PC-9 (cell line): ENCODE measurements around the gene CDK2. TPM values are rescaled to one million over a fixed set of nuclear protein-coding genes. Genes with fewer than 3 reads are reported as not detected.

Experiments
- BruUV-seq: library from RNA; stranded (reverse); fragments of 400-500 nt; replicated peaks from 2 replicates; lab custom pipeline; 2021; lab: Mats Ljungman, UMichigan
- CTCF ChIA-PET: fragments of 300-600 bp; sonication (Branson Sonifier 250); formaldehyde crosslinking; loops from one replicate; lab custom pipeline; 2022; ENCODE audit warnings: antibody characterized with exemption; lab: Charles Lee
- POLR2A ChIA-PET: fragments of 300-600 bp; sonication (Branson Sonifier 250); formaldehyde crosslinking; loops from one replicate; lab custom pipeline; 2022; ENCODE audit warnings: antibody characterized with exemption; ENCODE audit not compliant: unreplicated experiment; lab: Charles Lee
- DNase-seq, 2 experiments: peaks; one replicate each; pipeline versions ENCODE4 v3.0.0 to v3.0.0-alpha.2; 2015 to 2022; ENCODE audit warnings: mixed read lengths in 1 of 2
- H2AFZ ChIP-seq: fragments of 200-600 bp; sonication (generic); 2 replicates; pipeline ENCODE4 v1.8.1; 2017; ENCODE audit warnings: antibody characterized with exemption
- H3F3A ChIP-seq: fragments of 200-600 bp; sonication (generic); 2 replicates; pipeline ENCODE4 v1.8.1; 2017; ENCODE audit warnings: antibody characterized with exemption, mild to moderate bottlenecking, low read depth; ENCODE audit not compliant: insufficient read depth
- H3K27ac ChIP-seq: fragments of 200-600 bp; sonication (generic); 2 replicates; pipeline ENCODE4 v1.6.1; 2016; ENCODE audit warnings: mixed run types
- H3K27me3 ChIP-seq: fragments of 200-600 bp; sonication (generic); 2 replicates; pipeline ENCODE4 v1.6.1; 2016; ENCODE audit warnings: low read depth, mixed run types; ENCODE audit not compliant: insufficient read depth
- H3K36me3 ChIP-seq: fragments of 200-600 bp; sonication (generic); 2 replicates; pipeline ENCODE4 v1.6.1; 2016; ENCODE audit warnings: low read depth, mixed run types
- H3K4me1 ChIP-seq: fragments of 200-600 bp; sonication (generic); replicated peaks from 2 replicates; pipeline ENCODE4 v1.6.1; 2016; ENCODE audit warnings: mixed run types; ENCODE audit not compliant: insufficient read depth
- H3K4me2 ChIP-seq: fragments of 200-600 bp; sonication (generic); 2 replicates; pipeline ENCODE4 v1.6.1; 2017; ENCODE audit warnings: mixed run types
- H3K4me3 ChIP-seq: fragments of 200-600 bp; sonication (generic); 2 replicates; pipeline ENCODE4 v1.6.1; 2016; ENCODE audit warnings: mixed run types
- H3K79me2 ChIP-seq: fragments of 200-600 bp; sonication (generic); 2 replicates; pipeline ENCODE4 v1.6.1; 2017; ENCODE audit warnings: low read depth, mixed run types
- H3K9me2 ChIP-seq: fragments of 200-600 bp; sonication (generic); 2 replicates; pipeline ENCODE4 v1.8.1; 2017; ENCODE audit warnings: mild to moderate bottlenecking; ENCODE audit not compliant: insufficient read depth
- H3K9me3 ChIP-seq: fragments of 200-600 bp; sonication (generic); 2 replicates; pipeline ENCODE4 v1.8.1; 2016; ENCODE audit warnings: low read depth; ENCODE audit not compliant: insufficient read depth
- H4K20me1 ChIP-seq: fragments of 200-600 bp; sonication (generic); 2 replicates; pipeline ENCODE4 v1.8.1; 2017; ENCODE audit not compliant: insufficient read depth
- EZH2 ChIP-seq: fragments of 200-600 bp; sonication (generic); IDR thresholded peaks from 2 replicates; pipeline ENCODE4 v1.8.0; 2017; ENCODE audit warnings: antibody characterized with exemption, low read depth
- intact Hi-C: fragments of 100-400 bp; cut with micrococcal nuclease; formaldehyde crosslinking; loops from one replicate; pipeline ENCODE4 v1.10.0; 2022; ENCODE audit not compliant: unreplicated experiment
- total RNA-seq: library from RNA; stranded (reverse); gene quantifications from 2 replicates; pipeline ENCODE4 v1.2.3, GENCODE V29; 2021
- TF ChIP-seq, protein P1 (sequence below): fragments of 200-600 bp; sonication (generic); conservative IDR thresholded peaks from 2 replicates; pipeline ENCODE4 v1.6.1; 2017; ENCODE audit warnings: mixed run types, antibody characterized with exemption, mild to moderate bottlenecking, moderate library complexity

CDK2 gene
- total RNA-seq, 1 experiment from 2014 or later: 93.8 TPM

DNA sequence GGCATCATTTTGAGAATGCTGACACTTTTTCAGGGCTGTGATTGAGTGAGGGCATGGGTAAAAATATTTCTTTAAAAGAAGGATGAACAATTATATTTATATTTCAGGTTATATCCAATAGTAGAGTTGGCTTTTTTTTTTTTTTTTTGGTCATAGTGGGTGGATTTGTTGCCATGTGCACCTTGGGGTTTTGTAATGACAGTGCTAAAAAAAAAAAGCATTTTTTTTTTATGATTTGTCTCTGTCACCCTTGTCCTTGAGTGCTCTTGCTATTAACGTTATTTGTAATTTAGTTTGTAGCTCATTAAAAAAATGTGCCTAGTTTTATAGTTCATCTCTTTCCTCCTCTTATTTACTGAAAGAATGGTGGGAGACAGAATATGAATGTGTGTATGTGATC, 5.8 kb downstream of the CDK2 start:
- peaks cover 19% of the 10 kb centered on the region for H3F3A ChIP-seq
- DNase-seq: no peak
- POLR2A ChIA-PET: interaction anchor here (0.5 kb wide), 1 partner anchor 12 kb away, joined by 4 read pairs; no protein-coding TSS in a partner anchor
- H3K9me3 ChIP-seq: no peaks in the 10 kb centered on the region
- TF ChIP-seq, protein P1, sequence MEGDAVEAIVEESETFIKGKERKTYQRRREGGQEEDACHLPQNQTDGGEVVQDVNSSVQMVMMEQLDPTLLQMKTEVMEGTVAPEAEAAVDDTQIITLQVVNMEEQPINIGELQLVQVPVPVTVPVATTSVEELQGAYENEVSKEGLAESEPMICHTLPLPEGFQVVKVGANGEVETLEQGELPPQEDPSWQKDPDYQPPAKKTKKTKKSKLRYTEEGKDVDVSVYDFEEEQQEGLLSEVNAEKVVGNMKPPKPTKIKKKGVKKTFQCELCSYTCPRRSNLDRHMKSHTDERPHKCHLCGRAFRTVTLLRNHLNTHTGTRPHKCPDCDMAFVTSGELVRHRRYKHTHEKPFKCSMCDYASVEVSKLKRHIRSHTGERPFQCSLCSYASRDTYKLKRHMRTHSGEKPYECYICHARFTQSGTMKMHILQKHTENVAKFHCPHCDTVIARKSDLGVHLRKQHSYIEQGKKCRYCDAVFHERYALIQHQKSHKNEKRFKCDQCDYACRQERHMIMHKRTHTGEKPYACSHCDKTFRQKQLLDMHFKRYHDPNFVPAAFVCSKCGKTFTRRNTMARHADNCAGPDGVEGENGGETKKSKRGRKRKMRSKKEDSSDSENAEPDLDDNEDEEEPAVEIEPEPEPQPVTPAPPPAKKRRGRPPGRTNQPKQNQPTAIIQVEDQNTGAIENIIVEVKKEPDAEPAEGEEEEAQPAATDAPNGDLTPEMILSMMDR: no peak
- no peak for TF ChIP-seq EZH2
- no peaks in the 10 kb centered on the region for H3K27me3 ChIP-seq
- CTCF ChIA-PET: interaction anchor here (0.6 kb wide), 1 partner anchor 250 kb away, joined by 3 read pairs; no protein-coding TSS in a partner anchor
- H3K9me2 ChIP-seq: no peaks in the 10 kb centered on the region
- intact Hi-C loops: loop anchor here (2.0 to 5.0 kb wide), 2 partner anchors 42 to 145 kb away; partner anchors contain the start of genes DGKA, RPL41 and ZC3H10
- H2AFZ ChIP-seq: no peak overlapping the region
- no peaks in the 10 kb centered on the region for H4K20me1 ChIP-seq
- peaks cover 10% of the 10 kb centered on the region; the same call in 1 of the 2 replicates for H3K36me3 ChIP-seq
- peak overlapping the region; percentile 88 for H3K4me2 ChIP-seq
- no TSS peak for BruUV-seq
- peak overlapping the region; percentile 58 for H3K4me3 ChIP-seq
- peaks cover 46% of the 10 kb centered on the region for H3K79me2 ChIP-seq
- H3K27ac ChIP-seq: peak overlapping the region; percentile 86
- peaks cover 37% of the 10 kb centered on the region for H3K4me1 ChIP-seq

DNA sequence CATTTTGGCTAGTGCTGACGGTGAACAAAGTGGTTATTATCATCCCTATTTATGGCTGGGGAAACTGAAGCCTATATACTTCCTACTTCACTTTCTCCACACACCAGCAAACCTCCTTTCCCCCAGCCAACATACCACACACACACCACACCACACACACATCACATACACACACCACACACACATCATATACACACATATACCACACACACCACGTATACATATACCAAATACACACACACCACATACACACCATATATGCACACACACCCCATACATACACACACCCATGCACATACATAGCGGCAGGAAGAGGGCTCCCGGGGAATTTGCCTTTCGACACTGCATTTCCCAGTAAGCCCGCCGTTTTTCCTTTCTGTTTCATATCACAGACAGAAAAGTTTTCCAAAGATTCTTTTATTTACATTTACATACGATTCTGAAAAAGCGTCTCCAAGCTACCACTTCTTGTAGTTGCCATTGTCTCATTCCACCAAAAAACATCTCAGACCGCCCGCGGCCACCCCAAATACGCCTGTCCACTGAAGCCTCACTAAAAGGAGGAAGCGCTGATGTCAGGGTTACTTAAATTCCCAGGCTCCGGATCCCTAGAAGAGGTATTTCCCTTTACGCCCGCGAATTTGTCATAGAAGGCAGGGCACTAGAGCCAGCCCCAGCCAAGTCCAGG, 6.4 kb downstream of the CDK2 start:
- Histone ChIP-seq H2AFZ (peak overlapping the region; percentile 72), H3K79me2 (peaks cover 46% of the 10 kb centered on the region), H3F3A (peaks cover 19% of the 10 kb centered on the region), H3K4me1 (peaks cover 31% of the 10 kb centered on the region), H3K9me2 (no peaks in the 10 kb centered on the region), H3K4me2 (peak overlapping the region; percentile 88), H3K27me3 (no peaks in the 10 kb centered on the region), H3K4me3 (peak overlapping the region; percentile 58), H3K36me3 (peaks cover 9% of the 10 kb centered on the region; the same call in 1 of the 2 replicates), H3K27ac (peak overlapping the region; percentile 86), H4K20me1 (no peaks in the 10 kb centered on the region), H3K9me3 (no peaks in the 10 kb centered on the region)
- BruUV-seq: TSS peak; percentile 84
- ChIA-PET CTCF (interaction anchor here (0.6 to 1.7 kb wide), 5 partner anchors 24 to 258 kb away, joined by 3 to 10 read pairs (median 4); partner anchors contain the start of genes ORMDL2, SARNP and SUOX), POLR2A (interaction anchor here (0.6 to 1.4 kb wide), 10 partner anchors 9 to 348 kb away, joined by 3 to 13 read pairs (median 4); partner anchors contain the start of genes DNAJC14, ESYT1, ORMDL2 and SARNP)
- intact Hi-C loops: loop anchor here (1.0 to 5.0 kb wide), 3 partner anchors 42 to 156 kb away; partner anchors contain the start of genes DGKA, RPL41, SARNP and ZC3H10
- no peak for DNase-seq
- TF ChIP-seq, protein P1: no peak
- no peak for TF ChIP-seq EZH2

DNA sequence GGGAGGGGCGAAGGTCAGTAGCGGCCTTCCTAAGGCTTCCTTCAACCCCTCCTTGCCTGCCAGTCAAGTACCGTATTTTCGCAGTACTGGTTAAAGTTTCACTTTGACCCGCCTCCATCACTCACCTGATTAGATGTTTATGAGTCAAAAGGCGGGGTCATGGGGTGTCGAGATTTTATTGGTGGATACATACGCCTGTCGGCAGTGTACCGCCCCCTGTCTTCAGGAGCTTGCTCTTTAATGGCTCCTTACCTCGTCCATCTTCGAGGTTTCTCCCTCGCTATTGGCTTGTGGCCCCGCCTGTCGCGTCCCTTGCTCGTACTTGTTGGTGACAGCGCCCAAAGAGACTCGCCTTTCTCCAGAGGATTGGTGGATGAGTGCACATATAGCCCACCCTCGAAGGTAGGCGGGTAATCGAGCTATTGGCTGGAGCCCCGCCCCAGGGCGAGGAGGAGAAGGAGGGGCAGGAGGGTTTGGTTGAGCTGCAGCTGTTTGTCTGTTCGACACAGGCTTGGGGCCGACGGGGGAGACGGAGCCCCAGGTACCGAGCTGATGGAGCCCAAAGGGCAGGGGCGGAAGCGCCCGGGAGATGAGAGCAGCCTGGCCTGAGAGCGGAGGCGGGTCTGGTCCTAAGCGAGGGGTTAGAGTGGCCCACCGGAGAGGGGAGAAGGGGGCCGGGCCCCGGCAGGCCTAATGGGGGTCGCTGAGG, 7.1 kb downstream of the CDK2 start, which contains the start of gene RAB5B:
TSS of gene RAB5B (plus strand) at position 480 of the 709 bp plus-strand sequence. CDS start 12,883 bp downstream, outside the sequence.
- peak within 1 kb of the TSS; percentile 74 for H2AFZ ChIP-seq
- DNase-seq: peak; percentile 98 to 100
- CTCF ChIA-PET: interaction anchor here (0.6 to 1.7 kb wide), 8 partner anchors 15 to 258 kb away, joined by 3 to 10 read pairs (median 4); partner anchors contain the start of genes ORMDL2, SARNP and SUOX

More for the DNA sequence above, 7.1 kb downstream of the CDK2 start, which contains the start of gene RAB5B:
- Histone ChIP-seq H3K27me3 (no peaks in the 10 kb centered on the region), H3K4me2 (peak within 1 kb of the TSS; percentile 90), H3F3A (peaks cover 22% of the 10 kb centered on the region), H3K4me3 (peak within 1 kb of the TSS; percentile 93), H3K79me2 (peaks cover 45% of the 10 kb centered on the region), H3K9me3 (no peaks in the 10 kb centered on the region), H3K4me1 (peaks cover 27% of the 10 kb centered on the region), H4K20me1 (no peaks in the 10 kb centered on the region), H3K36me3 (peaks cover 2% of the 10 kb centered on the region; the same call in 1 of the 2 replicates), H3K9me2 (no peaks in the 10 kb centered on the region), H3K27ac (peak within 1 kb of the TSS; percentile 86)
- POLR2A ChIA-PET: interaction anchor here (0.6 to 1.9 kb wide), 15 partner anchors 9 to 347 kb away, joined by 3 to 13 read pairs (median 5); partner anchors contain the start of genes DNAJC14, ESYT1, ORMDL2 and SARNP
- intact Hi-C loops: loop anchor here (1.0 to 5.0 kb wide), 4 partner anchors 17 to 156 kb away; partner anchors contain the start of genes DGKA, RPL41, SARNP and ZC3H10
- BruUV-seq: no TSS peak
- TF ChIP-seq, protein P1: peak; percentile 70
- no peak for TF ChIP-seq EZH2
